Stimulated activated naive CD8-positive, alpha-beta T cell treated with anti-CD3 and anti-CD28 coated beads, Interleukin-15, amount 100 ng/mL, for 72 hours (primary cell): ENCODE measurements around the gene PLXND1.
"Not testable (repeated sequence)": the region's sequence is repeated elsewhere in the genome, so short reads cannot be mapped to it uniquely, and the experiment has no call there.

ENCODE experiments used
- ATAC-seq: fragments of 150-1000 bp; cut with Tn5 transposase; 2 replicates; pipeline ENCODE4 v1.10.0; 2021; ENCODE audit warnings: mild to moderate bottlenecking, moderate library complexity
- DNase-seq, 2 donors: peaks; one replicate each; pipeline ENCODE4 v3.0.0; 2021 to 2022
- H3K27ac Mint-ChIP-seq, 2 donors: one replicate each; pipeline ENCODE4 v1.8.0; 2022; ENCODE audit warnings: mild to moderate bottlenecking in 2 of 2, mixed read lengths in 2 of 2, moderate library complexity in 2 of 2
- H3K27me3 Mint-ChIP-seq: one replicate; pipeline ENCODE4 v1.8.0; 2022; ENCODE audit warnings: mixed read lengths
- H3K4me1 Mint-ChIP-seq: one replicate; pipeline ENCODE4 v1.8.0; 2022; ENCODE audit warnings: mild to moderate bottlenecking, mixed read lengths
- H3K4me3 Mint-ChIP-seq, 2 donors: one replicate each; pipeline ENCODE4 v1.8.0; 2022; ENCODE audit warnings: mild to moderate bottlenecking in 2 of 2, mixed read lengths in 2 of 2, moderate library complexity in 1 of 2
- H3K9me3 Mint-ChIP-seq, 2 donors: one replicate each; pipeline ENCODE4 v1.8.0; 2022; ENCODE audit warnings: mixed read lengths in 2 of 2

PLXND1 gene

GRCh38 chr3:129517516-129517915 is 89.0 kb downstream of the PLXND1 start:
- ATAC-seq = no peak
- no peak overlapping the region for H3K4me3 Mint-ChIP-seq
- H3K27me3 Mint-ChIP-seq = no peaks in the 10 kb centered on the region
- no peak for DNase-seq
- no peaks in the 10 kb centered on the region for H3K4me1 Mint-ChIP-seq
- peak overlapping the region in 1 of 2 donors; percentile 74 for H3K27ac Mint-ChIP-seq
- no peaks in the 10 kb centered on the region for H3K9me3 Mint-ChIP-seq

- not testable (repeated sequence) for H3K27me3 Mint-ChIP-seq, DNase-seq, H3K27ac Mint-ChIP-seq, H3K4me3 Mint-ChIP-seq, ATAC-seq, H3K9me3 Mint-ChIP-seq, H3K4me1 Mint-ChIP-seq
Observed at GRCh38 chr3:129515821-129516432, 90.5 kb downstream of the PLXND1 start.

GRCh38 chr3:129515108-129515820 is 91.2 kb downstream of the PLXND1 start:
- not testable (repeated sequence) for H3K9me3 Mint-ChIP-seq, H3K4me3 Mint-ChIP-seq, H3K27me3 Mint-ChIP-seq, ATAC-seq, DNase-seq, H3K4me1 Mint-ChIP-seq
- H3K27ac Mint-ChIP-seq = peak overlapping the region; percentile 7 to 58

- H3K27ac Mint-ChIP-seq = peak overlapping the region; percentile 7 to 58
Observed at GRCh38 chr3:129514563-129514962, 91.9 kb downstream of the PLXND1 start.

GRCh38 chr3:129514110-129514509 is 92.4 kb downstream of the PLXND1 start:
- no peak overlapping the region for H3K4me3 Mint-ChIP-seq
- no peaks in the 10 kb centered on the region for H3K4me1 Mint-ChIP-seq
- DNase-seq = no peak
- H3K27ac Mint-ChIP-seq = peak overlapping the region in 1 of 2 donors; percentile 85
- no peaks in the 10 kb centered on the region for H3K9me3 Mint-ChIP-seq
- no peaks in the 10 kb centered on the region for H3K27me3 Mint-ChIP-seq
- ATAC-seq = no peak

More at GRCh38 chr3:129514563-129514962, 91.9 kb downstream of the PLXND1 start:
- no peak for DNase-seq
- no peak overlapping the region for H3K4me3 Mint-ChIP-seq
- ATAC-seq = no peak
- H3K9me3 Mint-ChIP-seq = no peaks in the 10 kb centered on the region
- no peaks in the 10 kb centered on the region for H3K4me1 Mint-ChIP-seq
- no peaks in the 10 kb centered on the region for H3K27me3 Mint-ChIP-seq

- Mint-ChIP-seq H3K4me3 (no peak overlapping the region), H3K27me3 (no peaks in the 10 kb centered on the region), H3K9me3 (no peaks in the 10 kb centered on the region), H3K27ac (peak overlapping the region in 1 of 2 donors; percentile 85), H3K4me1 (no peaks in the 10 kb centered on the region)
- no peak for DNase-seq
- no peak for ATAC-seq
Observed at GRCh38 chr3:129513705-129514104, 92.8 kb downstream of the PLXND1 start.

- H3K4me1 Mint-ChIP-seq = no peaks in the 10 kb centered on the region
- no peaks in the 10 kb centered on the region for H3K9me3 Mint-ChIP-seq
- DNase-seq (no peak), ATAC-seq (no peak)
- H3K27ac Mint-ChIP-seq = peak overlapping the region in 1 of 2 donors; percentile 55
- no peak overlapping the region for H3K4me3 Mint-ChIP-seq
- H3K27me3 Mint-ChIP-seq = no peaks in the 10 kb centered on the region
Observed at GRCh38 chr3:129512595-129512994, 93.9 kb downstream of the PLXND1 start.

GRCh38 chr3:129507181-129507831 is 99.2 kb downstream of the PLXND1 start:
- Mint-ChIP-seq H3K4me1 (no peaks in the 10 kb centered on the region), H3K9me3 (no peaks in the 10 kb centered on the region), H3K4me3 (no peak overlapping the region), H3K27ac (no peak overlapping the region), H3K27me3 (no peaks in the 10 kb centered on the region)
- ATAC-seq = no peak
- no peak for DNase-seq

GRCh38 chr3:129506231-129506742 is 100.2 kb downstream of the PLXND1 start:
- ATAC-seq = no peak
- no peak overlapping the region for H3K27ac Mint-ChIP-seq
- no peak overlapping the region for H3K4me3 Mint-ChIP-seq
- DNase-seq = no peak
- no peaks in the 10 kb centered on the region for H3K4me1 Mint-ChIP-seq
- H3K9me3 Mint-ChIP-seq = no peaks in the 10 kb centered on the region
- H3K27me3 Mint-ChIP-seq = no peaks in the 10 kb centered on the region

- DNase-seq (no peak), ATAC-seq (no peak)
- no peak overlapping the region for H3K4me3 Mint-ChIP-seq
- no peak overlapping the region for H3K27ac Mint-ChIP-seq
- no peaks in the 10 kb centered on the region for H3K27me3 Mint-ChIP-seq
- H3K9me3 Mint-ChIP-seq = no peaks in the 10 kb centered on the region
- no peaks in the 10 kb centered on the region for H3K4me1 Mint-ChIP-seq
Observed at GRCh38 chr3:129505341-129505740, 101.1 kb downstream of the PLXND1 start.
